Panc1 (cell line): ENCODE measurements around the gene FGL2.

Source experiments
- CTCF ChIP-seq: fragments of 450-650 bp; IDR thresholded peaks from 2 replicates; pipeline ENCODE4 v1.5.1; 2017; ENCODE audit warnings: mild to moderate bottlenecking
- POLR2AphosphoS5 ChIP-seq: IDR thresholded peaks from 2 replicates; pipeline ENCODE4 v1.6.1; 2012; ENCODE audit warnings: mild to moderate bottlenecking, low read depth, low read length, moderate library complexity
- REST ChIP-seq, 2 experiments: IDR thresholded peaks; 2 replicates each; pipeline ENCODE4 v1.6.1; 2011 to 2012; ENCODE audit warnings: low read depth in 2 of 2, control low read depth in 1 of 2, low read length in 1 of 2, mild to moderate bottlenecking in 1 of 2, moderate library complexity in 1 of 2; ENCODE audit not compliant: insufficient read depth in 1 of 2
- TCF7L2 ChIP-seq: IDR thresholded peaks from 2 replicates; pipeline ENCODE4 v1.6.1; 2011; ENCODE audit warnings: mild to moderate bottlenecking, low read depth, low read length, inconsistent platforms

GRCh38 chr7:77199013-77199966, at the start of gene FGL2:
- no peak for TF ChIP-seq CTCF
- no peak for TF ChIP-seq REST (IDR thresholded peaks at IDR 0.05; ENCODE audit: insufficient read depth in 1 of 2, low read depth in 2 of 2, low read length in 1 of 2)
- no peak for TF ChIP-seq TCF7L2
- no peak for TF ChIP-seq POLR2AphosphoS5
